ENCODE data around the gene CDCP2. TPM values are rescaled to one million over a fixed set of nuclear protein-coding genes. Genes with fewer than 3 reads are reported as not detected.

CDCP2 gene
- total RNA-seq, 1 donor from 2014 or later = not detected

DNA sequence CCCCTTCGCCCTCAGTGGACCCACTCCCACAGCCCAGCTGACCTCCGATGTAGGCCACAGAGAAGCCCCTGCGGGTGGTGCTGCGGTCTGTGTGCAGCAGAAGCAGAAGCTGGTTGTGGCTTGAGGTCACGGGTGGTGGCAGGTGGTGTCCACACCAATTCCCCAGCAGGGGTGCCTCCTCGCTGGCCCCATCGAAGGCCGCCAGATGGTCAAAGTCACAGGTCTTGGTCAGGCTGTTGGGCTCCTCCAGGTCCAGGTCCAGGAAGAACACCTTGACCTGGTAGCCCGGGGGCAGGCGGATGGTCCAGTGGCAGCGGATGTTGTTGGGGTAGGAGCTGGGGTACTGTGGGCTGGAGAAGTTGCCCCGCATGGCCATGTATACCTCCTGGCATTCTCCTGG, 13.1 kb downstream of the CDCP2 start:
- Mint-ChIP-seq H3K27me3 (ENCODE audit: low read depth) (no peaks in the 10 kb centered on the region), H3K4me1 (peaks cover 36% of the 10 kb centered on the region), H3K4me3 (no peak overlapping the region), H3K9me3 (no peaks in the 10 kb centered on the region), H3K36me3 (no peaks in the 10 kb centered on the region), H3K27ac (no peak overlapping the region)
- DNase-seq (ENCODE audit: low spot score in 2 of 2, unreplicated experiment in 2 of 2) = no peak
- TF ChIP-seq, protein P1, sequence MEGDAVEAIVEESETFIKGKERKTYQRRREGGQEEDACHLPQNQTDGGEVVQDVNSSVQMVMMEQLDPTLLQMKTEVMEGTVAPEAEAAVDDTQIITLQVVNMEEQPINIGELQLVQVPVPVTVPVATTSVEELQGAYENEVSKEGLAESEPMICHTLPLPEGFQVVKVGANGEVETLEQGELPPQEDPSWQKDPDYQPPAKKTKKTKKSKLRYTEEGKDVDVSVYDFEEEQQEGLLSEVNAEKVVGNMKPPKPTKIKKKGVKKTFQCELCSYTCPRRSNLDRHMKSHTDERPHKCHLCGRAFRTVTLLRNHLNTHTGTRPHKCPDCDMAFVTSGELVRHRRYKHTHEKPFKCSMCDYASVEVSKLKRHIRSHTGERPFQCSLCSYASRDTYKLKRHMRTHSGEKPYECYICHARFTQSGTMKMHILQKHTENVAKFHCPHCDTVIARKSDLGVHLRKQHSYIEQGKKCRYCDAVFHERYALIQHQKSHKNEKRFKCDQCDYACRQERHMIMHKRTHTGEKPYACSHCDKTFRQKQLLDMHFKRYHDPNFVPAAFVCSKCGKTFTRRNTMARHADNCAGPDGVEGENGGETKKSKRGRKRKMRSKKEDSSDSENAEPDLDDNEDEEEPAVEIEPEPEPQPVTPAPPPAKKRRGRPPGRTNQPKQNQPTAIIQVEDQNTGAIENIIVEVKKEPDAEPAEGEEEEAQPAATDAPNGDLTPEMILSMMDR (IDR thresholded peaks at IDR 0.05; ENCODE audit: unreplicated experiment) = no peak

DNA sequence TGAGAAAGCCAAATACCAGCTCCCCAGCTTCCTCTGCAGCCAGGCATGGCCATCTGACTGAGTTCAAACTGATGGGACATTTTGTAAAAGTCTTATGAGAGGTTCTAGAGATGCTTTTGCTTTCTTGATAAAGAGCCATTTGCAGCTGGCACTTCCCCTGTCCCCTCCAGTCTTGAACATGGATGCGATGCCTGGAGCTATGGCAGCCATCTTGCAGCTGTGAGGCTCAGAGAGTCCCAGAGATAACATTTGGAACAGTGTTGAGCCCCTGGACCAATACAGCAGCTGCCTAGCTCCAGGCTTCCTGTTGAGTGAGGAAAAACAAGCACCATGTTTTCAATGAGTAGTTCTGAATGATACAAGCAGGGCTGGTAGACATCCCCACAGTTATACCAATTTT, 13.8 kb downstream of the CDCP2 start:
- no peak overlapping the region for H3K4me3 Mint-ChIP-seq
- no peaks in the 10 kb centered on the region for H3K36me3 Mint-ChIP-seq
- H3K27ac Mint-ChIP-seq = no peak overlapping the region
- H3K4me1 Mint-ChIP-seq = peaks cover 36% of the 10 kb centered on the region
- no peaks in the 10 kb centered on the region for H3K9me3 Mint-ChIP-seq
- H3K27me3 Mint-ChIP-seq (ENCODE audit: low read depth) = no peaks in the 10 kb centered on the region
- TF ChIP-seq, protein P1 (IDR thresholded peaks at IDR 0.05; ENCODE audit: unreplicated experiment) = no peak
- no peak for DNase-seq (ENCODE audit: low spot score in 2 of 2, unreplicated experiment in 2 of 2)

DNA sequence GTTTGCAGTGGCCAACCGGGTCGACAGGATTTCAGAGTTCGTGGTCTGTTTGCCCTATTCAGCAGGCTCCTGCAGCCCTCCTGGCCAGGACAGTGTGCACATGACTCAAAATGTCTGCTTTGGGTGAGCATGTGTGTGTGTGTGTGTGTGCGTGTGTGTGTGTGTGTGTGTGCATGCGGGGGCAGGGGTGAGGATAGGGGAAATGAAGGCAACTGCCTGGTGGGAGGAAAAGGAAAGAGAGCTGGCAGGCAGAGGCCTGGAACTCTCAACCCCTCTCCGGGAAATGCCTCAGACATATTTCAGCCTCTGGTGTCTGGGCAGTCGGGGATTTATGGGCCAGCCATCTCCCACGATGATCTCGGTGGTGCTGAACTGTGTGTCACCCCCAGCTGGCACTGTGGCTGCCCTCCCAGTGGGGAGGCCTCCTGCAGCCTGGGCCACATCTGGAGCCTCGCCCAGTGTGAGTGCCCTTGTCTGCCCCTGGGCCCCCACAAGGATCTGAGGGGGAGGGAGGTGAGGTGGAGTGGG, 15.2 kb downstream of the CDCP2 start:
- Mint-ChIP-seq H3K27me3 (ENCODE audit: low read depth) (no peaks in the 10 kb centered on the region), H3K4me1 (peaks cover 36% of the 10 kb centered on the region), H3K4me3 (no peak overlapping the region), H3K9me3 (no peaks in the 10 kb centered on the region), H3K27ac (peak overlapping the region; percentile 71), H3K36me3 (no peaks in the 10 kb centered on the region)
- no peak for DNase-seq (ENCODE audit: low spot score in 2 of 2, unreplicated experiment in 2 of 2)
- TF ChIP-seq, protein P1 (IDR thresholded peaks at IDR 0.05; ENCODE audit: unreplicated experiment) = no peak

DNA sequence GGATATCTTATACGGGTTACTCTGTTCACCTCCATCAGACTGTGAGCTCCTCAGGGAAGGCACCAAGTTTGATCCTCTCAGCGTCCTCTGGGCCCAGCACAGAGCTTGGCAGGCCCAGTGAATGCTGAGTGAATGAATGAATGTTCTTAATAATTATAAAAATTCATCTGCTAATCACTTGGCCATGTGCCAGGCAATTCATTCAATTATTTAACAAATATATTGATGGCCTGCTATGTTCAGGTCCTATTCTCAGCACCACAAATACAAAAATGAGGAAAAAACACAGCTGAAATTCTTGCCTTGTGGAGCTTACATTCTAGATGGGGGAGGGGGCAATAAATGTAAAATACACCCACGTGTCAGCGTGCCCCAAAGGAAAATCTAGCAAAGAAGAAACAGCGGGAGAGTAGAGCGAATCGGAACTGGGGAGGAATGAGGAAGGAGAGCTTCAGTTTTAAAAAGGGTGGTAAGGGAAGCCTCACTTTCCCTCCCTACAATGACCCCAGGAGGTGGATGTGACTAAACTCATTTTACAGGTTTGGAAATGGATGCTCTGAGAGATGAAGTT, 15.8 kb downstream of the CDCP2 start:
- H3K27ac Mint-ChIP-seq = peak overlapping the region; percentile 71
- no peaks in the 10 kb centered on the region for H3K36me3 Mint-ChIP-seq
- H3K4me1 Mint-ChIP-seq = peaks cover 36% of the 10 kb centered on the region
- TF ChIP-seq, protein P1 (IDR thresholded peaks at IDR 0.05; ENCODE audit: unreplicated experiment) = no peak
- DNase-seq (ENCODE audit: low spot score in 2 of 2, unreplicated experiment in 2 of 2) = no peak
- H3K4me3 Mint-ChIP-seq = no peak overlapping the region
- H3K27me3 Mint-ChIP-seq (ENCODE audit: low read depth) = no peaks in the 10 kb centered on the region
- no peaks in the 10 kb centered on the region for H3K9me3 Mint-ChIP-seq

DNA sequence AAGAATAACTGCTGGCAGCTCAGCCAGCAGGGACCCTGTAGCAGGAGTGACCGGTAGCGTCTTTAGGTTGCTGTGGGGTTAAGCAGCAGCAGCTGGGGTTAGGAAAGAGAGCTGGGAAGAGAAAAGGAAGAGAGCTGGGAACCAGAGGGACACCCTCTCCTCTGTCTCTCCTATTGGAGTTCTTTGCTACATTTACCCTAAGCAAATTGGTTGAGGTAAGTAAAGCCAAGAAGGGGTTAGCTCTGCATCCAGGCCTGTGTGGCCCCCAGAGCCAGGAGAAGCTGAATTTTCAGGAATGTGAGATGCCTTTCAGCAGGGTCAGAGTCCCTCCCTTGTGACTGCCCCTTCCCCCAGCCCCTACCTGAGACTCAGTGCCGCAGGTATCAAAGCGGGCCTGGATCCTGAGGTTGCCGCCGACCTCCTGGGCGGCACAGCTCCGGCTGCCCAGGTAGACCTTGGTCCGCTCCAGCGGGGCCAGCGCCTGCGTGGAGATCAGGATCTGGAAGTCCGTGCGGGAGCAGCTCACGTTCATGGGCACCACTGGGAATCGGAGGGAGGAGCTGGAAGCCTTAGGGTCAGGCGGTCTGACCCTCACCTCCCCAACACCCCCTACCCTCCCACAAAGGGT, 16.4 kb downstream of the CDCP2 start:
- peak overlapping the region; percentile 90 for H3K27ac Mint-ChIP-seq

More for the DNA sequence above, 16.4 kb downstream of the CDCP2 start:
- peaks cover 30% of the 10 kb centered on the region for H3K4me1 Mint-ChIP-seq
- TF ChIP-seq, protein P1 (IDR thresholded peaks at IDR 0.05; ENCODE audit: unreplicated experiment) = no peak
- H3K9me3 Mint-ChIP-seq = no peaks in the 10 kb centered on the region
- H3K4me3 Mint-ChIP-seq = no peak overlapping the region
- H3K36me3 Mint-ChIP-seq = no peaks in the 10 kb centered on the region
- H3K27me3 Mint-ChIP-seq (ENCODE audit: low read depth) = no peaks in the 10 kb centered on the region
- no peak for DNase-seq (ENCODE audit: low spot score in 2 of 2, unreplicated experiment in 2 of 2)
